ENCODE results near the gene MR1. TPM values are rescaled to one million over a fixed set of nuclear protein-coding genes. Genes with fewer than 3 reads are reported as not detected.

MR1 gene
- total RNA-seq, 2 experiments from 2014 or later: 7.9 to 18.3 TPM

DNA sequence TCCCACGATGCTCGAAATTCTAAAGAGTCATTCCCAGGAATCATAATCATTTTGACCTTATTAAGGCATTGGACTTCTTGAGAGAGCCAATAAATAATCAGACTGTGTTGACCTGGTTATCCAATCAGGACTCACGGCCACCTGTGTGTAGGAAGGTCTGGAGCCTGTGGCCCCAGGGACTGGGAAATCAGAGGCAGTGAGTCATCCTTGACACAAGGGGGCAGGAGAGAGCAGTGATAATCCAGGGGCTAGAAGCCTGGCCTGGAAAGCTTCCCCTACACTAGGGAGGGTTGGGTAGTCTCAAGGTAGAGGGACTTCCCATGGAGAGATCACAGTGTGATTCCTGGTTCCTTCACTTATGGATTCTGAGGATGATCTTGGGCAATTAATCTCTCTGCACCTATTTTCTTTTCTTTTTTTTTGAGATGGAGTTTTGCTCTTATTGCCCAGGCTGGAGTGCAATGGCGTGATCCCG is 4.7 kb downstream of the MR1 start:
- Histone ChIP-seq H3K79me2 (ENCODE audit: insufficient read depth, low read depth, low read length) (peaks cover 10% of the 10 kb centered on the region; the same call in 1 of the 2 replicates), H2AFZ (ENCODE audit: low read length) (no peak overlapping the region), H3K27ac (ENCODE audit: low read depth, low read length, poor library complexity, severe bottlenecking) (no peak overlapping the region), H3K9me3 (ENCODE audit: low read length) (no peaks in the 10 kb centered on the region), H3K4me3 (ENCODE audit: low read depth, low read length, poor library complexity, severe bottlenecking) (no peak overlapping the region), H3K9me2 (ENCODE audit: insufficient read depth, low read length) (no peaks in the 10 kb centered on the region), H4K20me1 (ENCODE audit: insufficient read depth, low read length) (no peaks in the 10 kb centered on the region), H3K4me2 (ENCODE audit: low read length) (no peak overlapping the region), H3K36me3 (ENCODE audit: insufficient read depth, low read length) (no peaks in the 10 kb centered on the region), H3K4me1 (ENCODE audit: insufficient read depth, low read length, poor library complexity, severe bottlenecking) (peaks cover 16% of the 10 kb centered on the region)
- TF ChIP-seq, protein P1, sequence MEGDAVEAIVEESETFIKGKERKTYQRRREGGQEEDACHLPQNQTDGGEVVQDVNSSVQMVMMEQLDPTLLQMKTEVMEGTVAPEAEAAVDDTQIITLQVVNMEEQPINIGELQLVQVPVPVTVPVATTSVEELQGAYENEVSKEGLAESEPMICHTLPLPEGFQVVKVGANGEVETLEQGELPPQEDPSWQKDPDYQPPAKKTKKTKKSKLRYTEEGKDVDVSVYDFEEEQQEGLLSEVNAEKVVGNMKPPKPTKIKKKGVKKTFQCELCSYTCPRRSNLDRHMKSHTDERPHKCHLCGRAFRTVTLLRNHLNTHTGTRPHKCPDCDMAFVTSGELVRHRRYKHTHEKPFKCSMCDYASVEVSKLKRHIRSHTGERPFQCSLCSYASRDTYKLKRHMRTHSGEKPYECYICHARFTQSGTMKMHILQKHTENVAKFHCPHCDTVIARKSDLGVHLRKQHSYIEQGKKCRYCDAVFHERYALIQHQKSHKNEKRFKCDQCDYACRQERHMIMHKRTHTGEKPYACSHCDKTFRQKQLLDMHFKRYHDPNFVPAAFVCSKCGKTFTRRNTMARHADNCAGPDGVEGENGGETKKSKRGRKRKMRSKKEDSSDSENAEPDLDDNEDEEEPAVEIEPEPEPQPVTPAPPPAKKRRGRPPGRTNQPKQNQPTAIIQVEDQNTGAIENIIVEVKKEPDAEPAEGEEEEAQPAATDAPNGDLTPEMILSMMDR (conservative IDR thresholded peaks at IDR 0.05; ENCODE audit: low read length): peak; percentile 82
- TF ChIP-seq EZH2phosphoT487 (IDR thresholded peaks at IDR 0.05; ENCODE audit: borderline replicate concordance, low read depth, low read length): no peak
- peak; percentile 68 for DNase-seq (ENCODE audit: low spot score)
- BruUV-seq (replicated peaks): no TSS peak
- CTCF ChIA-PET (ENCODE audit: unreplicated experiment): no interaction called here
- intact Hi-C loops (cut with micrococcal nuclease; ENCODE audit: unreplicated experiment): loop anchor here (1.0 to 5.0 kb wide), 3 partner anchors 49 to 128 kb away; partner anchors contain the start of gene IER5
- POLR2A ChIA-PET: no interaction called here

DNA sequence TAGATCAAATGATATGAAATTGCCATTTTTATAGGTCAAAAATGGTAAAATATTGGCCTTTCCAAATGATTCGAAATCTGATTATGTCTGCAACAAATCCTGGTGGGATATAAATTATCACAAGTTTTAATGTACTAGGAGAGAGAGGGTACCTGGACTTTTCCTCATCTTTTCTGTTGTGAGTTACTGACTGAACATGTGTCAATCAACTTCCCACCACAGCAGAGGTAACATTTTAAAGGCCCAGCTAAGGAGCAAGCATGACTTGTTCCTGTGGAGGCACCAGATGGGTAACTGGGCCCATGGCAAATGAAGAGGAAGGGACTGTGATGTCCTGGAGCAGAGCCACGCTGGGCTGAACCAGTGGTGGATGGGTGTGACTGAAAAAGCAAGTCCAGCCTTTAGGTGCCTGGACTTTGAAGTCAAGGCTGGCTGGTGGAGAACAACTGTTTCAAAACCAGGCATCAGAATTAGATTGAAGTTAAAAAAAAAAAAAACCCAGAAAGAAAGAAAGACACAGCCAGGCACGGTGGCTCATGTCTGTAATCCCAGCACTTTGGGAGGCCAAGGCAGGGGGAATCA is 6.6 kb downstream of the MR1 start:
- DNase-seq (ENCODE audit: low spot score): no peak
- no peaks in the 10 kb centered on the region for H4K20me1 ChIP-seq (ENCODE audit: insufficient read depth, low read length)
- ChIA-PET POLR2A (no interaction called here), CTCF (ENCODE audit: unreplicated experiment) (no interaction called here)
- intact Hi-C loops (cut with micrococcal nuclease; ENCODE audit: unreplicated experiment): no loop called here
- H3K4me2 ChIP-seq (ENCODE audit: low read length): no peak overlapping the region
- no peaks in the 10 kb centered on the region for H3K9me3 ChIP-seq (ENCODE audit: low read length)
- no peaks in the 10 kb centered on the region for H3K36me3 ChIP-seq (ENCODE audit: insufficient read depth, low read length)
- H3K4me3 ChIP-seq (ENCODE audit: low read depth, low read length, poor library complexity, severe bottlenecking): no peak overlapping the region
- H3K79me2 ChIP-seq (ENCODE audit: insufficient read depth, low read depth, low read length): no peaks in the 10 kb centered on the region
- H3K27ac ChIP-seq (ENCODE audit: low read depth, low read length, poor library complexity, severe bottlenecking): no peak overlapping the region
- H3K9me2 ChIP-seq (ENCODE audit: insufficient read depth, low read length): no peaks in the 10 kb centered on the region
- peaks cover 8% of the 10 kb centered on the region for H3K4me1 ChIP-seq (ENCODE audit: insufficient read depth, low read length, poor library complexity, severe bottlenecking)
- BruUV-seq (replicated peaks): no TSS peak
- TF ChIP-seq EZH2phosphoT487 (IDR thresholded peaks at IDR 0.05; ENCODE audit: borderline replicate concordance, low read depth, low read length): no peak
- TF ChIP-seq, protein P1 (conservative IDR thresholded peaks at IDR 0.05; ENCODE audit: low read length): no peak
- H2AFZ ChIP-seq (ENCODE audit: low read length): no peak overlapping the region
